ENCODE measurements around the gene FBXO17.
A peak's percentile ranks its signal among the peaks of the same experiment; 100 is the strongest.

Gene FBXO17

GRCh38 chr19:38952395-38953165 is 23.0 kb downstream of the FBXO17 start:
- no peak overlapping the region for H3K4me3 ChIP-seq (ENCODE audit: low read depth, low read length)
- peak; percentile 53 for DNase-seq (ENCODE audit: low read depth)
- TF ChIP-seq, protein P1, sequence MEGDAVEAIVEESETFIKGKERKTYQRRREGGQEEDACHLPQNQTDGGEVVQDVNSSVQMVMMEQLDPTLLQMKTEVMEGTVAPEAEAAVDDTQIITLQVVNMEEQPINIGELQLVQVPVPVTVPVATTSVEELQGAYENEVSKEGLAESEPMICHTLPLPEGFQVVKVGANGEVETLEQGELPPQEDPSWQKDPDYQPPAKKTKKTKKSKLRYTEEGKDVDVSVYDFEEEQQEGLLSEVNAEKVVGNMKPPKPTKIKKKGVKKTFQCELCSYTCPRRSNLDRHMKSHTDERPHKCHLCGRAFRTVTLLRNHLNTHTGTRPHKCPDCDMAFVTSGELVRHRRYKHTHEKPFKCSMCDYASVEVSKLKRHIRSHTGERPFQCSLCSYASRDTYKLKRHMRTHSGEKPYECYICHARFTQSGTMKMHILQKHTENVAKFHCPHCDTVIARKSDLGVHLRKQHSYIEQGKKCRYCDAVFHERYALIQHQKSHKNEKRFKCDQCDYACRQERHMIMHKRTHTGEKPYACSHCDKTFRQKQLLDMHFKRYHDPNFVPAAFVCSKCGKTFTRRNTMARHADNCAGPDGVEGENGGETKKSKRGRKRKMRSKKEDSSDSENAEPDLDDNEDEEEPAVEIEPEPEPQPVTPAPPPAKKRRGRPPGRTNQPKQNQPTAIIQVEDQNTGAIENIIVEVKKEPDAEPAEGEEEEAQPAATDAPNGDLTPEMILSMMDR (conservative IDR thresholded peaks at IDR 0.05; ENCODE audit: low read depth, low read length) = peak; percentile 56

DNA sequence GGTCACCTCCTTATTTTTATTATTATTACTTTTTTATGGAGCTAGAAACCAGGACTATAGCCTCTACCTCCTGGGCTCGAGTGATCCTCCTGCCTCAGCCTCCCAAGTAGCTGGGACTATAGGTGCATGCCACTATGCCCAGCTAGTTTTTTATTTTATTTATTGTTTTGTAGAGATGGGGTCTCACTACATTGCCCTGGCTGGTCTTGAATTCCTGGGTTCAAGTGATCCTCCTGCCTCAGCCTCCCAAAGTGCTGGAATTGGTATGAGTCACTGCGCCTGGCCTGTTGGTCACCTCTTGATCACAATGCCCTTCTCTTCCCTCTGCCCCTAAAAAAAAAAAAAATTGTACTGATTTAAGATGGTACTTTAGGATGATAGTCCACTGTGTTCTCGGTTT is 24.4 kb downstream of the FBXO17 start:
- no peak overlapping the region for H3K4me3 ChIP-seq (ENCODE audit: low read depth, low read length)
- DNase-seq (ENCODE audit: low read depth) = no peak
- TF ChIP-seq, protein P1 (conservative IDR thresholded peaks at IDR 0.05; ENCODE audit: low read depth, low read length) = no peak

DNA sequence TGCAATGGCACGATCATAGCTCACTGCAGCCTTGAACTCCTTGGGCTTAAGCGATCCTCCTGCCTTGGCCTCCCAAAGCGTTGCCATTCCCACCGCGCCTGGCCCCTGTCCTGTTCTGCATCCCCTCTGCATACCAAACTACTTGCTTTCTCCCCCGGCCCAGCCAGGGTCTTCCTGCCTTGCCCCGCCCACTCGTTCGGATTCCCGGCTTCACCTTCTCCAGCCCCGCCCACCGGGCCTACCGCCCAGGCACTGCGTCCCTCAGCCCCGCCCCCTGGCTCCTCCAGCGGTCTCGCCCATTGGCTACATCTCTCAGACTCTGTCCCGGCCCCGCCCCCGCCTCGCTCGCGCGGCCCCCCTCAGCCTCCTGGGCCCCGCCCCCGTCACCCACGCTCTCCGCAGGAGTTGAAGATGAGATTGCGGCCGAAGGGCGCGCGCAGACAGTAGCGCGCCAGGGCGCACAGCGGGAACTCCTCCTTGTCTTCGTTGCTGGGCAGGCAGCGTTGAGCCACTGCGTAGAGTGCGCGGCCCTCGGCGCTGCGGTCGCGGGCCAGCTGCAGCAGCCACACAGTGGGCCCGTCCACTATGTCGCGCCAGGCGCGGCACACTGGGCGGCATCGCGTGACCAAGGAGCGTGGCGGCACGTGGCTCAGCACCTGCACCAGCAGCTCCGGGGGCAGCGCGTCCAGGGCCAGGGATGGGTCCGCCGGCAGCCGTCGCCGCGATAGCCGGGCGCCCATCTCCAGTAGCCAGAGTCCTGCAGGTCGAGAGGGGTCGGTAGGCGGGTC is 25.8 kb downstream of the FBXO17 start:
- peak overlapping the region; percentile 57 for H3K4me3 ChIP-seq (ENCODE audit: low read depth, low read length)
- peak; percentile 91 for DNase-seq (ENCODE audit: low read depth)
- TF ChIP-seq, protein P1 (conservative IDR thresholded peaks at IDR 0.05; ENCODE audit: low read depth, low read length) = no peak

- DNase-seq (ENCODE audit: low read depth) = no peak
- TF ChIP-seq, protein P1 (conservative IDR thresholded peaks at IDR 0.05; ENCODE audit: low read depth, low read length) = no peak
- H3K4me3 ChIP-seq (ENCODE audit: low read depth, low read length) = no peak overlapping the region
Measured at GRCh38 chr19:38946229-38947010, 29.1 kb downstream of the FBXO17 start.

GRCh38 chr19:38945562-38946228 is 29.8 kb downstream of the FBXO17 start:
- no peak overlapping the region for H3K4me3 ChIP-seq (ENCODE audit: low read depth, low read length)
- TF ChIP-seq, protein P1 (conservative IDR thresholded peaks at IDR 0.05; ENCODE audit: low read depth, low read length) = no peak
- no peak for DNase-seq (ENCODE audit: low read depth)

- H3K4me3 ChIP-seq (ENCODE audit: low read depth, low read length) = no peak overlapping the region
- no peak for DNase-seq (ENCODE audit: low read depth)
Measured at GRCh38 chr19:38944981-38945506, 30.5 kb downstream of the FBXO17 start.

More at GRCh38 chr19:38944981-38945506, 30.5 kb downstream of the FBXO17 start:
- TF ChIP-seq, protein P1 (conservative IDR thresholded peaks at IDR 0.05; ENCODE audit: low read depth, low read length) = no peak
